Gastrocnemius medialis (tissue), 4 donors: Measurements from ENCODE around the gene KIF13A. TPM values are rescaled to one million over a fixed set of nuclear protein-coding genes. Genes with fewer than 3 reads are reported as not detected.
A peak's percentile ranks its signal among the peaks of the same experiment; 100 is the strongest.

ENCODE experiments used
- ATAC-seq, 2 donors: fragments of 150-250 bp; one replicate each; pipeline ENCODE4 v1.9.1; 2016
- DNase-seq, 2 donors: peaks; one replicate each; pipeline ENCODE4 v3.0.0-alpha.2; 2019
- H3K27ac ChIP-seq, 4 donors: fragments of 200-600 bp; sonication (generic); 1 replicate in 1 of 4; 2 replicates in 3 of 4; pipeline ENCODE4 v1.5.1; 2016 to 2018; ENCODE audit warnings: mild to moderate bottlenecking in 2 of 4, moderate library complexity in 1 of 4
- H3K27me3 ChIP-seq, 3 donors: fragments of 200-600 bp; sonication (generic) in 2 of 3; 1 replicate in 1 of 3; 2 replicates in 2 of 3; pipeline versions ENCODE4 v1.5.1 to v1.6.0; 2016 to 2019; ENCODE audit warnings: mild to moderate bottlenecking in 1 of 3, moderate library complexity in 1 of 3
- H3K36me3 ChIP-seq, 2 donors: fragments of 200-600 bp; sonication (generic) in 1 of 2; one replicate each; pipeline ENCODE4 v1.5.1; 2017 to 2018
- H3K4me1 ChIP-seq, 2 donors: fragments of 200-600 bp; sonication (generic) in 1 of 2; one replicate each; pipeline ENCODE4 v1.5.1; 2016 to 2017; ENCODE audit warnings: mild to moderate bottlenecking in 2 of 2
- H3K4me3 ChIP-seq, 4 donors: fragments of 200-600 bp; sonication (generic) in 3 of 4; 1 replicate in 1 of 4; 2 replicates in 3 of 4; pipeline ENCODE4 v1.5.1; 2016 to 2019; ENCODE audit warnings: mild to moderate bottlenecking in 2 of 4
- H3K9me3 ChIP-seq, 3 donors: fragments of 200-600 bp; sonication (generic) in 2 of 3; 1 replicate in 1 of 3; 2 replicates in 2 of 3; pipeline ENCODE4 v1.5.1; 2016 to 2019
- POLR2A ChIP-seq, 2 donors: fragments of 450-650 bp; IDR thresholded peaks; one replicate each; pipeline ENCODE4 v1.6.1; 2017; ENCODE audit warnings: antibody characterized with exemption in 2 of 2, mild to moderate bottlenecking in 2 of 2, moderate library complexity in 2 of 2
- in situ Hi-C, 4 donors: fragments of 200-750 bp; cut with MboI; loops; one replicate each; pipeline versions ENCODE4 v1.15.0 to v1.8.0; 2017; ENCODE audit warnings: low sequenced_read_pairs in 4 of 4
- intact Hi-C: fragments of 100-400 bp; cut with DNase I; formaldehyde crosslinking; loops from one replicate; pipeline ENCODE4 v1.15.1; 2023; ENCODE audit warnings: low total_unique reads
- total RNA-seq, 4 donors: library from RNA; depleted of rRNA; stranded (reverse); fragments of >200 nt; gene quantifications; one replicate each; pipeline versions ENCODE4 v1.1.0 to v1.2.3, GENCODE V29; 2016
- TF ChIP-seq, protein P1 (sequence below), 5 experiments: fragments of 450-650 bp in 3 of 5; fragments of 200-600 bp in 2 of 5; sonication (generic) in 2 of 5; IDR thresholded peaks in 4 of 5; conservative IDR thresholded peaks in 1 of 5; 1 replicate in 4 of 5; 2 replicates in 1 of 5; pipeline ENCODE4 v1.5.1; 2016 to 2019; ENCODE audit warnings: antibody characterized with exemption in 5 of 5, mild to moderate bottlenecking in 3 of 5, moderate library complexity in 3 of 5

KIF13A gene
- total RNA-seq, 4 donors from 2014 or later, result 47.4 to 72.9 (median 63.8) TPM

DNA sequence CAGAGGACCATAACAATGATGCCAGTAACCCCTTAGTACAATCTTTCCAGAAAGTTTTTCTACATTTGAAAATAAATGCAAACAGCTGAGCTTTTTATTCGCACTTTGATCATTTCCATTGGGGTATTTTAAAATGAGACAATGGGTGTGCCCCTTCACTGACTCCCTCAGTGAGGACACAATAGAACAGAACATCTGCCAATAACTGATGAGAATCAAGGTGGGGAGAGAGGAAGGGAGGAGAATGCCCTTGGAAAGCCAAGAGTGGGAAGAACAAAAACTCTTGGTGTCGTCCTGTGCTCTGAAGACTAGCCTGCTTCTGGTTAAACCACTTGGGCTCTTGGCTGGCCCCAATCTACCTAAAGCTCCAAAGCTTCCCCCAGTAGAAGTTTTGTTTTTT, 66.0 kb downstream of the KIF13A start:
- Histone ChIP-seq H3K27me3 (no peaks in the 10 kb centered on the region), H3K9me3 (no peaks in the 10 kb centered on the region), H3K36me3 (no peaks in the 10 kb centered on the region), H3K4me1 (peaks cover 64 to 72% of the 10 kb centered on the region in 2 donors), H3K4me3 (no peak overlapping the region), H3K27ac (peak overlapping the region in 1 of 4 donors; percentile 1)
- in situ Hi-C loops, result no loop called here
- DNase-seq, result no peak
- no peak for ATAC-seq
- intact Hi-C loops, result no loop called here
- TF ChIP-seq, protein P1, sequence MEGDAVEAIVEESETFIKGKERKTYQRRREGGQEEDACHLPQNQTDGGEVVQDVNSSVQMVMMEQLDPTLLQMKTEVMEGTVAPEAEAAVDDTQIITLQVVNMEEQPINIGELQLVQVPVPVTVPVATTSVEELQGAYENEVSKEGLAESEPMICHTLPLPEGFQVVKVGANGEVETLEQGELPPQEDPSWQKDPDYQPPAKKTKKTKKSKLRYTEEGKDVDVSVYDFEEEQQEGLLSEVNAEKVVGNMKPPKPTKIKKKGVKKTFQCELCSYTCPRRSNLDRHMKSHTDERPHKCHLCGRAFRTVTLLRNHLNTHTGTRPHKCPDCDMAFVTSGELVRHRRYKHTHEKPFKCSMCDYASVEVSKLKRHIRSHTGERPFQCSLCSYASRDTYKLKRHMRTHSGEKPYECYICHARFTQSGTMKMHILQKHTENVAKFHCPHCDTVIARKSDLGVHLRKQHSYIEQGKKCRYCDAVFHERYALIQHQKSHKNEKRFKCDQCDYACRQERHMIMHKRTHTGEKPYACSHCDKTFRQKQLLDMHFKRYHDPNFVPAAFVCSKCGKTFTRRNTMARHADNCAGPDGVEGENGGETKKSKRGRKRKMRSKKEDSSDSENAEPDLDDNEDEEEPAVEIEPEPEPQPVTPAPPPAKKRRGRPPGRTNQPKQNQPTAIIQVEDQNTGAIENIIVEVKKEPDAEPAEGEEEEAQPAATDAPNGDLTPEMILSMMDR (IDR thresholded peaks at IDR 0.05 in 4 of 5, conservative IDR thresholded peaks at IDR 0.05 in 1 of 5), result no peak
- no peak for TF ChIP-seq POLR2A (IDR thresholded peaks at IDR 0.05)

DNA sequence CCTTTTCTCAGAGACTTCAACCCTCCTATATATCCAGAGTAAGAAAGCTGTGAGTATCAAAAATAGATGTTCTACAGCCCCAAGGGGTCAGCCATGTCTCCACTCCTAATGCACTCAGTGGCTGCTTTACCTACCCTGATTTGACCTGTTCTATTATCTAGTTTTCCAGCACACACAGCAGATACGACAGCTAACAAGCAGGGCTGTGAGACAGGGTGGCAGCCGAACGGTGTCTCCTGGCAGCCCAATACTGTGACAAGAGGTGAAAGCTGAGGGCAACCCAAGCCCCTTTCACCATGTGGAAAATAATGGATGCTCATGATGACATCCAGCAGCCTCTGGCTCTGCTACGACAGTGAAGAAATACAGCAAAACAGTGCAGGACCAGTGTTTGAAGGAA, 67.9 kb downstream of the KIF13A start:
- in situ Hi-C loops (no loop called here), intact Hi-C loops (no loop called here)
- Histone ChIP-seq H3K4me3 (no peak overlapping the region), H3K27ac (peak overlapping the region in 1 of 4 donors; percentile 11), H3K4me1 (peaks cover 57 to 79% of the 10 kb centered on the region in 2 donors), H3K9me3 (no peaks in the 10 kb centered on the region), H3K36me3 (no peaks in the 10 kb centered on the region), H3K27me3 (no peaks in the 10 kb centered on the region)
- ATAC-seq, result no peak
- TF ChIP-seq, protein P1 (IDR thresholded peaks at IDR 0.05 in 4 of 5, conservative IDR thresholded peaks at IDR 0.05 in 1 of 5), result no peak
- no peak for TF ChIP-seq POLR2A (IDR thresholded peaks at IDR 0.05)
- no peak for DNase-seq

DNA sequence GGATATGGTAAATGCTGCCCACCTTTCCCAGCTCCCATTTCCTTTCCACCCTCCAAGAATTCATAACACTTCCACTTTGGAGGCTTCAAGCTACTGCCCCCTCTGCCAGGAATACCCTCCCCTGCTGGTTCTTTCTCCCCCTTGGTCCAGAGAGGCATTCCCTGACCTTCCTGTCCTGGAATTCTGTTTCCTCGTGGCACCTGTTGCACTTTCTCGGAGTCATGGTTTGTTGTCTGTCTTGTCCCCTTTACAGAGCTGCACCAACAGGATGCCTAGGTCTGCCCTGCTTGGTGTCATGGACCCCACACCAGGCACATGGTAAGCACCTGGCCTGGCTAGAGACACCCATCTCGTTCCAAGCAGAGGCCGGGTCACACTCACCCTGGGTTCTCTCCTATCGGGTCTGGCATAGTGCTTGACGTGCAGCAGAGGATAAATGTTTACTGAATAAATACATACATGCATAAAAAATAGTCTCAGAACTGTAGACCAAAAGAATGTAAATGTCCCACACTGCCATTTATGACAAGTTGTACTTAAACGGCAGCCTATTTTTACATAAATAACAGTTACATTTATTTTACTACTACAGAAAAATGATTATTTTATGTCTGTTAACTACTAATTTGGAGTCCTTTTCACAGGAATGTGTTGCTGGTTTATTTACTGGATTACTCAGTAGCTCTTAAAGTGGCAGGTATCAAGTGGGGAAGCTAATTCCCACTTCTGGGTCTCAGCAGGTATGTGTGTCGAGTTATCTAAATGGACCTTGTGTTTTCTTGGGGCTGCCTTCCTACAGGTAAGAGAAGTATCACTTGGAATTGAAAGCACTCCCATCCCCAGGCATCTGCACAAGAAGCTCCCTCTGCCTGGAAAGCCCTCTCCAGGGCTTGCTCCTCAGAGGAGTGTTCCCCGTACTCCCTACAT, 69.3 kb downstream of the KIF13A start:
- TF ChIP-seq POLR2A (IDR thresholded peaks at IDR 0.05), result no peak
- TF ChIP-seq, protein P1 (IDR thresholded peaks at IDR 0.05 in 4 of 5, conservative IDR thresholded peaks at IDR 0.05 in 1 of 5), result no peak
- H3K27ac ChIP-seq, result peak overlapping the region in 2 of 4 donors; percentile 9 to 39

DNA sequence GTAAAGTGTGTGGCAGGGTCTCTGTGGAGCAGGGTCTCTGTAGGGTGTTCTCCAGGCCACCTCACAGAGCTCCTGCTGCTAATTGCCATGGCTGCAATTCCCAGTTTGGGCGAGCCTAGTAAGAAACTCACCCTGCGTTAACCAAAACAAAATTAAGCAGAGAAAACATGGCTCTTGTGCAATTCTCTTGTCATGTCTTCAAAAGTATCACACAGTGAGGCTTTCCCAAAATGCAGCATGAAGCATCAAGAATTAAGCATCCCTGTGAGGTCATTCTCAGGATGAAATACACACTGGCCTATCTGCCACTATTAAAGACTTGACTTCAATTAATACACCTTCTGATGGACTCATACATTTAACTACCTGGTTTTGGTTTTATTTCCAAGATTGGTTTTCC, 72.8 kb downstream of the KIF13A start:
- Histone ChIP-seq H3K4me3 (no peak overlapping the region), H3K27ac (peak overlapping the region in 3 of 4 donors; percentile 7 to 46 (median 31)), H3K4me1 (peaks cover 62 to 78% of the 10 kb centered on the region in 2 donors), H3K9me3 (no peaks in the 10 kb centered on the region), H3K27me3 (no peaks in the 10 kb centered on the region), H3K36me3 (no peaks in the 10 kb centered on the region)
- no peak for DNase-seq
- in situ Hi-C loops (no loop called here), intact Hi-C loops (no loop called here)
- peak in 1 of 2 donors; percentile 26 for ATAC-seq
- TF ChIP-seq, protein P1 (IDR thresholded peaks at IDR 0.05 in 4 of 5, conservative IDR thresholded peaks at IDR 0.05 in 1 of 5), result no peak
- TF ChIP-seq POLR2A (IDR thresholded peaks at IDR 0.05), result no peak

More for the DNA sequence above, 69.3 kb downstream of the KIF13A start:
- H3K9me3 ChIP-seq, result no peaks in the 10 kb centered on the region
- no peak for DNase-seq
- H3K4me3 ChIP-seq, result no peak overlapping the region
- intact Hi-C loops (no loop called here), in situ Hi-C loops (no loop called here)
- H3K36me3 ChIP-seq, result no peaks in the 10 kb centered on the region
- peaks cover 50 to 74% of the 10 kb centered on the region in 2 donors for H3K4me1 ChIP-seq
- ATAC-seq, result peak in 1 of 2 donors; percentile 32
- no peaks in the 10 kb centered on the region for H3K27me3 ChIP-seq
